Adrenal gland (tissue), 12 donors: ENCODE data around the gene ERICH3. TPM values are rescaled to one million over a fixed set of nuclear protein-coding genes. Genes with fewer than 3 reads are reported as not detected.

Experiments
- DNase-seq, 7 donors: peaks; one replicate each; pipeline ENCODE4 v3.0.0-alpha.2; 2019 to 2020
- H3K27ac ChIP-seq, 5 donors: fragments of 200-600 bp; sonication (generic) in 4 of 5; 1 replicate in 3 of 5; 2 replicates in 2 of 5; pipeline versions ENCODE4 v1.5.1 to v1.8.0; 2016 to 2020; ENCODE audit warnings: mild to moderate bottlenecking in 1 of 5
- H3K27me3 ChIP-seq: fragments of 200-600 bp; 2 replicates; pipeline ENCODE4 v1.8.0; 2021
- H3K36me3 ChIP-seq, 2 donors: fragments of 200-600 bp; replicated peaks in 1 of 2; 1 replicate in 1 of 2; 2 replicates in 1 of 2; pipeline versions ENCODE4 v1.5.1 to v1.8.0; 2018 to 2022
- H3K4me1 ChIP-seq, 2 donors: fragments of 200-600 bp; replicated peaks in 1 of 2; 1 replicate in 1 of 2; 2 replicates in 1 of 2; pipeline versions ENCODE4 v1.5.1 to v1.8.0; 2018 to 2021
- H3K4me3 ChIP-seq, 4 donors: fragments of 200-600 bp; sonication (generic) in 3 of 4; one replicate each; pipeline ENCODE4 v1.5.1; 2016 to 2018
- H3K9me3 ChIP-seq, 3 donors: fragments of 200-600 bp; sonication (generic) in 1 of 3; replicated peaks in 1 of 3; 1 replicate in 2 of 3; 2 replicates in 1 of 3; pipeline versions ENCODE4 v1.5.1 to v1.8.0; 2016 to 2021
- POLR2A ChIP-seq, 2 donors: fragments of 450-650 bp; IDR thresholded peaks; one replicate each; pipeline ENCODE4 v1.6.1; 2017; ENCODE audit warnings: antibody characterized with exemption in 2 of 2, mild to moderate bottlenecking in 2 of 2, moderate library complexity in 1 of 2
- WGBS, 4 donors: extraction: QIAGEN DNeasy Blood & Tissue Kit in 2 of 4; methylation state at CpG; one replicate each; pipeline versions ENCODE4 v1.1.5 to v1.1.7; 2013 to 2017; 5-methylcytosine and 5-hydroxymethylcytosine counted together
- intact Hi-C, 2 donors: fragments of 100-400 bp; cut with DNase I; formaldehyde crosslinking; loops; one replicate each; pipeline versions ENCODE4 v1.14.1 to v1.15.0; 2022 to 2023
- polyA plus RNA-seq, 3 donors: library from polyadenylated mRNA; stranded (reverse); fragments of 200-250 nt in 2 of 3; fragments of 350-450 nt in 1 of 3; fragmentation: Illumina TruSeq in 1 of 3; extraction: RNeasy Lipid Tissue Mini Kit (QIAGEN cat#74804) in 1 of 3; gene quantifications; one replicate each; pipeline ENCODE4 v1.2.3, GENCODE V29; 2013 to 2014
- total RNA-seq, 9 donors: library from RNA; depleted of rRNA in 4 of 9; stranded (reverse); fragments of >200 nt in 4 of 9; fragments of 120-200 nt in 1 of 9; fragmentation: NEBNext Ultra II Directional in 1 of 9; extraction: Animal tissue kit (Norgen Biotek cat#: 25700) in 1 of 9; gene quantifications; one replicate each; pipeline versions ENCODE4 v1.1.0 to v1.2.4, GENCODE V29; 2013 to 2023
- TF ChIP-seq, protein P1 (sequence below), 6 experiments: fragments of 450-650 bp in 4 of 6; fragments of 200-600 bp in 2 of 6; sonication (generic) in 1 of 6; IDR thresholded peaks; 1 replicate in 5 of 6; 2 replicates in 1 of 6; pipeline versions ENCODE4 v1.5.1 to v1.8.0; 2016 to 2021; ENCODE audit warnings: antibody characterized with exemption in 6 of 6, mild to moderate bottlenecking in 2 of 6, moderate library complexity in 1 of 6
- donor health status: healthy with polysubstance abuse.
- donor health status: Bipolar disorder and iron deficiency.
- donor health status: DM: yes; HTN: yes; CAD: no.
- donor health status: DM: no; HTN: no; CAD: no.
- donor health status: DM: no; HTN: no; CAD: no.
- donor health status: DM: yes; HTN: yes; CAD: no.

ERICH3 gene
- total and polyA plus RNA-seq, 12 donors = 0.09 to 9.6 (median 1.1) TPM; not detected in 1

DNA sequence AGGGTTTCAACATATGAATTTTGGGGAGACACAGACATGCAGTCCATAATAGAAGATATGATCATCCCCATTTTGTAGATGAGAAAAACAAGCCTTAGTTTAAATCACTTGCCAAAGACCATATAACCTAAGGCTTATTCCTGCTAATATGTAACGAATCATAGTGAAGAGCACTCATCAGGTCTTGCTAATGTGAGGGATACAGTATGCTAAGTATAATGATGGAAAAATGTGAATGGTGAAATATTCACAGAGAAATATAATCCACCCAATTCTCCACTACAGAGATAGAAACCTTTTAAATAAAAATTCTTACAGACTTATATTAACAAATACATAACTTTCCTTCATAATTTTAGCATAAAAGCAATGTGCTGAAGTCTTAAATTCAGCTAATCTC, 18.9 kb downstream of the ERICH3 start:
- WGBS, 4 donors = 81 to 91% (median 91%) methylated on average over 1 of the region's 1 CpG
- Histone ChIP-seq H3K27me3 (no peaks in the 10 kb centered on the region), H3K4me1 (no peaks in the 10 kb centered on the region), H3K36me3 (no peaks in the 10 kb centered on the region), H3K27ac (no peak overlapping the region), H3K4me3 (no peak overlapping the region), H3K9me3 (no peaks in the 10 kb centered on the region)
- TF ChIP-seq, protein P1, sequence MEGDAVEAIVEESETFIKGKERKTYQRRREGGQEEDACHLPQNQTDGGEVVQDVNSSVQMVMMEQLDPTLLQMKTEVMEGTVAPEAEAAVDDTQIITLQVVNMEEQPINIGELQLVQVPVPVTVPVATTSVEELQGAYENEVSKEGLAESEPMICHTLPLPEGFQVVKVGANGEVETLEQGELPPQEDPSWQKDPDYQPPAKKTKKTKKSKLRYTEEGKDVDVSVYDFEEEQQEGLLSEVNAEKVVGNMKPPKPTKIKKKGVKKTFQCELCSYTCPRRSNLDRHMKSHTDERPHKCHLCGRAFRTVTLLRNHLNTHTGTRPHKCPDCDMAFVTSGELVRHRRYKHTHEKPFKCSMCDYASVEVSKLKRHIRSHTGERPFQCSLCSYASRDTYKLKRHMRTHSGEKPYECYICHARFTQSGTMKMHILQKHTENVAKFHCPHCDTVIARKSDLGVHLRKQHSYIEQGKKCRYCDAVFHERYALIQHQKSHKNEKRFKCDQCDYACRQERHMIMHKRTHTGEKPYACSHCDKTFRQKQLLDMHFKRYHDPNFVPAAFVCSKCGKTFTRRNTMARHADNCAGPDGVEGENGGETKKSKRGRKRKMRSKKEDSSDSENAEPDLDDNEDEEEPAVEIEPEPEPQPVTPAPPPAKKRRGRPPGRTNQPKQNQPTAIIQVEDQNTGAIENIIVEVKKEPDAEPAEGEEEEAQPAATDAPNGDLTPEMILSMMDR (IDR thresholded peaks at IDR 0.05) = no peak
- TF ChIP-seq POLR2A (IDR thresholded peaks at IDR 0.05) = no peak
- no peak for DNase-seq
- intact Hi-C loops = no loop called here

- no peaks in the 10 kb centered on the region for H3K27me3 ChIP-seq
- no peaks in the 10 kb centered on the region for H3K9me3 ChIP-seq
- intact Hi-C loops = no loop called here
- no peaks in the 10 kb centered on the region for H3K4me1 ChIP-seq
- 63 to 66% (median 65%) methylated on average over 7 of the region's 7 CpGs for WGBS, 4 donors
- no peak for DNase-seq
- no peak overlapping the region for H3K4me3 ChIP-seq
- H3K36me3 ChIP-seq = no peaks in the 10 kb centered on the region
- no peak overlapping the region for H3K27ac ChIP-seq
- no peak for TF ChIP-seq POLR2A (IDR thresholded peaks at IDR 0.05)
- TF ChIP-seq, protein P1 (IDR thresholded peaks at IDR 0.05) = no peak
Observed at GRCh38 chr1:74652711-74653139, 20.9 kb downstream of the ERICH3 start.

GRCh38 chr1:74650561-74650960, 23.0 kb downstream of the ERICH3 start:
- H3K4me3 ChIP-seq = no peak overlapping the region
- TF ChIP-seq POLR2A (IDR thresholded peaks at IDR 0.05) = no peak
- TF ChIP-seq, protein P1 (IDR thresholded peaks at IDR 0.05) = no peak
- H3K36me3 ChIP-seq = no peaks in the 10 kb centered on the region
- H3K27ac ChIP-seq = no peak overlapping the region
- no peaks in the 10 kb centered on the region for H3K27me3 ChIP-seq
- H3K9me3 ChIP-seq = no peaks in the 10 kb centered on the region
- no peak for DNase-seq
- 81 to 88% (median 82%) methylated on average over 4 of the region's 4 CpGs for WGBS, 4 donors
- intact Hi-C loops = no loop called here
- no peaks in the 10 kb centered on the region for H3K4me1 ChIP-seq

- no peaks in the 10 kb centered on the region for H3K4me1 ChIP-seq
- H3K27me3 ChIP-seq = no peaks in the 10 kb centered on the region
- H3K9me3 ChIP-seq = no peaks in the 10 kb centered on the region
- H3K4me3 ChIP-seq = no peak overlapping the region
- H3K27ac ChIP-seq = no peak overlapping the region
- H3K36me3 ChIP-seq = no peaks in the 10 kb centered on the region
- intact Hi-C loops = no loop called here
- DNase-seq = peak in 3 of 7 donors; percentile 2 to 36 (median 22)
- TF ChIP-seq, protein P1 (IDR thresholded peaks at IDR 0.05) = no peak
- TF ChIP-seq POLR2A (IDR thresholded peaks at IDR 0.05) = no peak
Observed at GRCh38 chr1:74641876-74642275, 31.7 kb downstream of the ERICH3 start.
